HG02763 (cell line): ENCODE results near the gene SLC25A15.

ENCODE experiments used
- ATAC-seq: cut with Tn5 transposase; IDR thresholded peaks from one replicate; pipeline ENCODE4 v1.9.1; 2021; ENCODE audit warnings: mild to moderate bottlenecking, moderate library complexity; ENCODE audit not compliant: unreplicated experiment

SLC25A15 gene

GRCh38 chr13:40789275-40790153 is at the start of gene SLC25A15:
Gene SLC25A15, plus strand, starts transcription at chr13:40789611. Its CDS starts 3,616 bp downstream, at chr13:40793227.
- ATAC-seq, result peak; percentile 91

DNA sequence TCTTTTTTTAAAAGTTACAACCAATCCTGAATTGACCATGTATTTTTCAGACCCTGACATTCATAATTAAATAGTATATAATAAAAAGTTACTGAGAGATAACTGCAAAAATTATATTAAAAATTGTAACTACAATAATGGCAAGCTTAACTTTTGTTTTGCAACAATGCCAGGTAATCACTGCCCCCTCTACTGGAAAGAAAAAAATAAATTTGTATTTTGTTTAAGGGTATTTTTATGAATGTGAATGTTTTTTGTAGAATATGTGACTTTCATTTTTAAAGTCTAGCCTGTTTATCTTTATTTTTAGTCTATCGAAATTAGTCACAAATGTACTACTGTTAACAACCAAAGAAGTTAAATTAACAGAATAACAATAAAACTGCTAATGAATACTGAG is 40.1 kb upstream of the SLC25A15 start:
- ATAC-seq, result no peak

DNA sequence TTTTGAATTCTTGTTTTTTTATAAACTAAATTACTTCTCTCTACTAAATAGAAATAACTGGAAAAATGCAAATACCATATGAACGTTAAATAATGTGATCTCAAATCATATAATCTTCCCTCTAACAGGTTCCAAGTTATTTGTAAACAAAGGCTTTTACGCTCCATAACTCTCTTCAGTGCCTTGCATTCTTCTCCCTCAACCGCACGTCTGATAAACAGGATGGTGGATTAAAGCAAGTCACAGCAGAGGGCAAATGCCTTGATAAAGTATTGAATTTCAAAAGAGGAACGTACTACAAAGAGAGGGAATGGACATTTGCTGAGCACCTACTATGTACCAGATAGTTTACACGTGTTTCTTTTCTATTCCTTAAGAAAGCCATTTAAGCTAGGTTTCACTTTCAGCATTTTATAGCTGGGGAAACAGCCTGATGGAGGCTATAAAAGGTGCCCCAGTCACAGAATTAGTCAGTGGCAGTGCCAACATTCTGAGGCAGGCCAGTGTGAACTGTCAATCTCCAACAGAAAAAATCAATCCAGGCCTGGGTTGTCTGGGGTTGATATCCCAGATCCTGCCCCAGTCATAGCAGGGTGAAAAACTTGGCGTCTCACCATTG is 34.2 kb upstream of the SLC25A15 start:
- no peak for ATAC-seq

GRCh38 chr13:40756042-40756441 is 33.4 kb upstream of the SLC25A15 start:
- ATAC-seq, result no peak

DNA sequence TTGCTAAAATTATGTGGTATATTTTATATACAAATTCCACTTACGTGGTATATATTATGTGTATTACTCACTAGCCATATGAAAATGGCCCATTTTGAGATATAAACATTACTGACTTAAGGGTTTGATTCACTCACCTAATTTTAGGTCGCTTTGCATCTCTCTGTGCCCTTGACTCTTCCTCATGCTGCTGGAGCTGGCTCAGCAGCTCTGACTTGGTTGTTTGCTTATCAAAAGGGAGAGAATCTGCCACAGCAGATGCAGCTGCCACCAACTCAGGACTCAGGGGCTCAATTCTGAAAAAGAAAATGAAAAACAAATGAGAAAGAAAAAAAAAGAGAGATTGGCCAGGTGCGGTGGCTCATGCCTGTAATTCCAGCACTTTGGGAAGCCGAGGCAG is 30.6 kb upstream of the SLC25A15 start:
- peak; percentile 54 for ATAC-seq

GRCh38 chr13:40762849-40763248 is 26.6 kb upstream of the SLC25A15 start:
- no peak for ATAC-seq

- no peak for ATAC-seq
Observed at GRCh38 chr13:40764587-40765403, 24.6 kb upstream of the SLC25A15 start.

DNA sequence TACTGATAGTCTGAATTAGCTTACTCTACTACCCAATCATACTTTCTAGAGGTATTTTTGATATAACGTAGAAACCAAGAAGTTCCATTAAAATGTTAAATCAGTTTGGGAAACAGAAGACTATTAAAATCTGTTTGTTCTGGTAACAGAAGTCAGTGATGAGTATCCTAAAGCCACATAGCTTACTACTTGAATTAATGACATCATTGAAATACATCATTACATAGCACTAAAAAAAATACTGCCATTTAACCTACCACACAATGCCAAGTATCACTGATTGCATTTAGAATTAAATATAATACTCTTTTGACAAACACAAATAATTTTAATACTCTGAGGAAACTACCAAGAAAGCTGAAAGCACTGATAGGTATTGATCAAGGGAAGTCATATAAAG is 23.8 kb upstream of the SLC25A15 start:
- no peak for ATAC-seq

GRCh38 chr13:40769970-40770369 is 19.4 kb upstream of the SLC25A15 start:
- no peak for ATAC-seq

GRCh38 chr13:40770609-40770933 is 18.8 kb upstream of the SLC25A15 start:
- ATAC-seq, result no peak

- peak; percentile 98 for ATAC-seq
Observed at GRCh38 chr13:40770934-40771618, 18.3 kb upstream of the SLC25A15 start, which contains the start of gene MRPS31. Gene MRPS31, minus strand, starts transcription at chr13:40771190. Its CDS starts 54 bp downstream, at chr13:40771136.

DNA sequence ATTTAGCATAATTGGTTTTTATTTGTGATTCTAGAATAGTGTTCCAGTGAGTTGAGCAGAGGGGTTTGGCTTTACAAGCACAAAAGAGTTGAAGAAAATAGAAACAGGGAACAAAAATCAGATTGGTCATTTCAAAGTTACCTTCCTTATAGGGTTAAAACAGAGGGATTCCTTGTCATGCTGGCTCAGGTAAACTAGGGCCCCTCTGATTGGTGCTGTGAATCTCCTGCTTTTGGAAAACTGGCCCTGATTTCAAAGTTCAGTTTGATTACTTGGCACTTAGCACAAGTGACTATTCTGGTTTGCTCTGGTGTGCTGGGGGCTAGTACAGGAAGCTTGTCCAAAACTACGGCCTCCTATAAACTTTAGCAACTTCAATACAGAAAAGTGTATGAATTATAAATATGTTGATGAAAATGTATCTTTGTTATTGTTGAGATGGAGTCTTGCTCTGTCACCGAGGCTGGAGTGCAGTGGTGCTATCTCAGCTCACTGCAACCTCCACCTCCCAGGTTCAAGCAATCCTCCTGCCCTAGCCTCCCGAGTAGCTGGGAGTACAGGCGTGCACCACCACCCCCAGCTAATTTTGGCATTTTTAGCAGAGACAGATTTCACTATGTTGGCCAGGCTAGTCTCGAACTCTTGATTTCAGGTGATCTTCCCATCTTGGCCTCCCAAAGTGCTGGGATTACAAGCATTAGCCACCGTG is 16.5 kb upstream of the SLC25A15 start:
- ATAC-seq, result no peak

- ATAC-seq, result no peak
Observed at GRCh38 chr13:40774672-40775071, 14.7 kb upstream of the SLC25A15 start.

GRCh38 chr13:40776232-40776631 is 13.2 kb upstream of the SLC25A15 start:
- ATAC-seq, result no peak

GRCh38 chr13:40776681-40777165 is 12.7 kb upstream of the SLC25A15 start:
- ATAC-seq, result peak; percentile 41

- ATAC-seq, result peak; percentile 81
Observed at GRCh38 chr13:40777166-40777808, 12.1 kb upstream of the SLC25A15 start.

GRCh38 chr13:40777809-40778175 is 11.6 kb upstream of the SLC25A15 start:
- no peak for ATAC-seq

DNA sequence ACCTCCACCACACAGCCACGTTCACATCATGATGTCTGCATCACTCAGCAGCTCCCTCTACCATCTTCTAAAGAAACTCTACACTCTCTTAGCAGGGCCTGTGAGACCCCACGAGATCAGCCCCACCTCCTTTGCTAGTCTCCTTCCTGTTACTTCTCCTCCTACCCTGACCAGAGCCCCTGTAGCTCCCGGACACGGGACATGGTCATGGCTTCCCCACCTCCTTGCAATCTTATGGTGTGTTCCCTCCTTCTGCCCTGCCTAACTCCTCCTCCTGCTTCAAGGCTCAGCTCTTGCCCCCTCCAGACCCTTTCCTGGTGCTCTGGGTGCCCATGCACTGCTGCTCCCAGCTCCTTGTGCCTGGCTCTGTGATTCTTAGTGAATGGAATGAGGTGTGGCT is 10.4 kb upstream of the SLC25A15 start:
- no peak for ATAC-seq

DNA sequence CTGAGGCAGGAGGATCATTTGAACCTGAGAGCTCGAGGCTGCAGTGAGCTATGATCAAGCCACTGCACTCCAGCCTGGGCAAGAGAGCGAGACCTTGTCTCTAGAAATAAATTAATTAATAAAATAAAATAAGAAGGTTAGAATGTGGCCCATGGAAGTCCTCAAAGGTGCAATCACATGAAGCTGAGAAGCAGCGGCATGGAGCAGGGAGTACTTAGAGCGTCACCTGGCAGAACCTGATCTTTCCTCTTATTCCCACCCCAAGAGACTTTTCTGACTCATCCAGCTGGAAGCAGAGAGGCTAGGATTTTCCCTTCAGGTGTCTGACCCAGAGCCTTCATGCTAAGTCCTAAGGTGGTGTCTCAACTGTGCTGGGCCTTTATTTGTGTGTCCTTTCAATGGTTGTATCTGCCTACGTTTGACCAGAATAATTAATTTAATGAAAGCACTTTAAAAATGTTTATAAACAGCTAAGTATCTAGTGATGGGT is 9.6 kb upstream of the SLC25A15 start:
- no peak for ATAC-seq
